ENCODE data around the gene TNFSF13. TPM values are rescaled to one million over a fixed set of nuclear protein-coding genes. Genes with fewer than 3 reads are reported as not detected.

Gene TNFSF13
- total RNA-seq, 4 donors from 2014 or later: 9.6 to 26.6 (median 15.5) TPM

DNA sequence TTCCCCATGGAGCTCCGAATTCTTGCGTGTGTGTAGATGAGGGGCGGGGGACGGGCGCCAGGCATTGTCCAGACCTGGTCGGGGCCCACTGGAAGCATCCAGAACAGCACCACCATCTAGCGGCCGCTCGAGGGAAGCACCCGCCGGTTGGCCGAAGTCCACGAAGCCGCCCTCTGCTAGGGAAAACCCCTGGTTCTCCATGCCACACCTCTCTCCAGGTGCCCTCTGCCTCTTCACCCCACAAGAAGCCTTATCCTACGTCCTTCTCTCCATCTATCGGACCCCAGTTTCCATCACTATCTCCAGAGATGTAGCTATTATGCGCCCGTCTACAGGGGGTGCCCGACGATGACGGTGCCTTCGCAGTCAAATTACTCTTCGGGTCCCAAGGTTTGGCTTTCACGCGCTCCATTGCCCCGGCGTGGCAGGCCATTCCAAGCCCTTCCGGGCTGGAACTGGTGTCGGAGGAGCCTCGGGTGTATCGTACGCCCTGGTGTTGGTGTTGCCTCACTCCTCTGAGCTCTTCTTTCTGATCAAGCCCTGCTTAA, 2.6 kb downstream of the TNFSF13 start:
- no peaks in the 10 kb centered on the region for H3K9me3 ChIP-seq
- peaks cover 57% of the 10 kb centered on the region for H3K4me1 ChIP-seq
- no peaks in the 10 kb centered on the region for H3K27me3 ChIP-seq
- TF ChIP-seq, protein P1, sequence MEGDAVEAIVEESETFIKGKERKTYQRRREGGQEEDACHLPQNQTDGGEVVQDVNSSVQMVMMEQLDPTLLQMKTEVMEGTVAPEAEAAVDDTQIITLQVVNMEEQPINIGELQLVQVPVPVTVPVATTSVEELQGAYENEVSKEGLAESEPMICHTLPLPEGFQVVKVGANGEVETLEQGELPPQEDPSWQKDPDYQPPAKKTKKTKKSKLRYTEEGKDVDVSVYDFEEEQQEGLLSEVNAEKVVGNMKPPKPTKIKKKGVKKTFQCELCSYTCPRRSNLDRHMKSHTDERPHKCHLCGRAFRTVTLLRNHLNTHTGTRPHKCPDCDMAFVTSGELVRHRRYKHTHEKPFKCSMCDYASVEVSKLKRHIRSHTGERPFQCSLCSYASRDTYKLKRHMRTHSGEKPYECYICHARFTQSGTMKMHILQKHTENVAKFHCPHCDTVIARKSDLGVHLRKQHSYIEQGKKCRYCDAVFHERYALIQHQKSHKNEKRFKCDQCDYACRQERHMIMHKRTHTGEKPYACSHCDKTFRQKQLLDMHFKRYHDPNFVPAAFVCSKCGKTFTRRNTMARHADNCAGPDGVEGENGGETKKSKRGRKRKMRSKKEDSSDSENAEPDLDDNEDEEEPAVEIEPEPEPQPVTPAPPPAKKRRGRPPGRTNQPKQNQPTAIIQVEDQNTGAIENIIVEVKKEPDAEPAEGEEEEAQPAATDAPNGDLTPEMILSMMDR (IDR thresholded peaks at IDR 0.05): peak; percentile 76 to 86
- TF ChIP-seq EP300 (IDR thresholded peaks at IDR 0.05): no peak
- peak in 1 of 3 donors; percentile 51 for TF ChIP-seq POLR2AphosphoS5 (IDR thresholded peaks at IDR 0.05)
- WGBS: under 1% methylated on average over 29 of the region's 32 CpGs
- peak overlapping the region; percentile 96 for H3K4me3 ChIP-seq
- H3K36me3 ChIP-seq: peaks cover 29% of the 10 kb centered on the region
- peak; percentile 96 for DNase-seq (ENCODE audit: low spot score in 2 of 2)
- H3K27ac ChIP-seq: peak overlapping the region; percentile 95

DNA sequence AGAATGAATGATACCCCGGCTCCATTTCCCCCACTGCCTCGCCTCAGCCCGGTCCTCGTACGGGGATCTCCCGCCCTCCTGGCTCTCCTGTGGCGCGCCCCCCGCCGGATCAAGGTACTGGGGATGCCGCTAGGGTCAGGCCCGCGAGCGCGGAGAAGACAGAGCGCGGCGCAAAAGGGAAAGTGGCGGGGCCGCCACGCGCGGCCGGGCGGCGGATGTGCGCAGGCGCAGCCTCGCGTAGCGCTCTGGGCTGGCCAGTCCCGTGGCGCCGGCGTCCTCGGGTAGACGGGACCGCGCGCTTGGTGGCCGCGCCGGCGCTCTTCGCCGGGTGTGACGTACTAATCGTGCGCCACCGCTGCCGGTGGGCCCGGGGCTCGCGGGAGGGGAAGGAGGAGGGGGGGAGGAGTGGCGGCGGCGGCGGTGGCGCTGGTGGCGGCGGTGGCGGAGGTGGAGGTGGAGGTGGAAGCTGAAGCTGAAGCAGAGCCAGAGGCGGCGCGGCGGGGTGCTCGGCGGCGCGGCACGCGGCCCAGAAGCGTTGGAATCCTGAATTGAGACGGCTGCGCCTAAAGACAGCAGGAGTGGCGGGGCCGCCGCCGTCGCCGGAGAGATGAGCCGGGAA, 3.1 kb downstream of the TNFSF13 start, which contains the start of gene SENP3:
Gene SENP3, plus strand, starts transcription at position 331 of the 619 bp plus-strand sequence. CDS start 1,158 bp downstream, outside the sequence.
- Histone ChIP-seq H3K27ac (peak within 1 kb of the TSS; percentile 95), H3K9me3 (no peaks in the 10 kb centered on the region), H3K36me3 (peaks cover 35% of the 10 kb centered on the region), H3K4me3 (peak within 1 kb of the TSS; percentile 96), H3K4me1 (peaks cover 57% of the 10 kb centered on the region), H3K27me3 (no peaks in the 10 kb centered on the region)
- peak; percentile 92 for DNase-seq (ENCODE audit: low spot score in 2 of 2)
- WGBS: under 1% methylated on average over 37 of the region's 82 CpGs
- TF ChIP-seq POLR2A (IDR thresholded peaks at IDR 0.05) (peak; percentile 12 to 40), EP300 (IDR thresholded peaks at IDR 0.05) (no peak)

DNA sequence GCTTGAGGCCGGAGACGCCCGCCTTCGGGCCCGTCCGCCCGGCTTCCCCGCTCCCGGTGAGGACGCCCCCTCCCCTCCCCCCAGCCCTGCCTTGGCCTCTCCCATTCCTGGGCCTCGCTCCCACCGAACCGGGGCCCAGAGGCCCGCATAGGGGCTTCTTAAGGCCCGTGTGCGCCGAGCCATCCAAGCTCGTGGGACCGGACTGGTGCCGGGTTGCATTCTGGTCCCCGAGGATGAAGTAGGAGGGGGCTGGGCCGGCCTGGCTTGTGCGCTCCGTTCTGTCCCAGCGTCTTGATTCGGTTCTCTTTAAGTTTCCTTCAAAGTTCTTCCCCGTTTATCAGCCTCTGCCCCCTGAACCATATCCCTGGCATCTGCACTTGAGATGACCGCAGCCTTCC, 3.7 kb downstream of the TNFSF13 start:
- Histone ChIP-seq H3K27ac (peak overlapping the region; percentile 95), H3K36me3 (peaks cover 40% of the 10 kb centered on the region), H3K4me1 (peaks cover 54% of the 10 kb centered on the region), H3K4me3 (peak overlapping the region; percentile 96), H3K27me3 (no peaks in the 10 kb centered on the region), H3K9me3 (no peaks in the 10 kb centered on the region)
- under 1% methylated on average over 14 of the region's 28 CpGs for WGBS
- no peak for DNase-seq (ENCODE audit: low spot score in 2 of 2)
- no peak for TF ChIP-seq POLR2AphosphoS5 (IDR thresholded peaks at IDR 0.05)
- no peak for TF ChIP-seq POLR2A (IDR thresholded peaks at IDR 0.05)

DNA sequence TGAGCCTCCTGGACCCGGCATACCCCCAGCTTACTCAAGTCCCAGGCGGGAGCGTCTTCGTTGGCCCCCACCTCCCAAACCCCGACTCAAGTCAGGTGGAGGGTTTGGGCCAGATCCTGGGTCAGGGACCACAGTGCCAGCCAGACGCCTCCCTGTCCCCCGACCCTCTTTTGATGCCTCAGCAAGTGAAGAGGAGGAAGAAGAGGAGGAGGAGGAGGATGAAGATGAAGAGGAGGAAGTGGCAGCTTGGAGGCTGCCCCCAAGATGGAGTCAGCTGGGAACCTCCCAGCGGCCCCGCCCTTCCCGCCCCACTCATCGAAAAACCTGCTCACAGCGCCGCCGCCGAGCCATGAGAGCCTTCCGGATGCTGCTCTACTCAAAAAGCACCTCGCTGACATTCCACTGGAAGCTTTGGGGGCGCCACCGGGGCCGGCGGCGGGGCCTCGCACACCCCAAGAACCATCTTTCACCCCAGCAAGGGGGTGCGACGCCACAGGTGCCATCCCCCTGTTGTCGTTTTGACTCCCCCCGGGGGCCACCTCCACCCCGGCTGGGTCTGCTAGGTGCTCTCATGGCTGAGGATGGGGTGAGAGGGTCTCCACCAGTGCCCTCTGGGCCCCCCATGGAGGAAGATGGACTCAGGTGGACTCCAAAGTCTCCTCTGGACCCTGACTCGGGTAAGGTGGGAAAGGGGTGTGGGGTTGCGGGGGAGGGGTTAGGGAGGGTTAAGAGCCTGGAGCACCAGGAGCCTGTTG, 4.7 kb downstream of the TNFSF13 start:
- peak overlapping the region; percentile 96 for H3K4me3 ChIP-seq

DNA sequence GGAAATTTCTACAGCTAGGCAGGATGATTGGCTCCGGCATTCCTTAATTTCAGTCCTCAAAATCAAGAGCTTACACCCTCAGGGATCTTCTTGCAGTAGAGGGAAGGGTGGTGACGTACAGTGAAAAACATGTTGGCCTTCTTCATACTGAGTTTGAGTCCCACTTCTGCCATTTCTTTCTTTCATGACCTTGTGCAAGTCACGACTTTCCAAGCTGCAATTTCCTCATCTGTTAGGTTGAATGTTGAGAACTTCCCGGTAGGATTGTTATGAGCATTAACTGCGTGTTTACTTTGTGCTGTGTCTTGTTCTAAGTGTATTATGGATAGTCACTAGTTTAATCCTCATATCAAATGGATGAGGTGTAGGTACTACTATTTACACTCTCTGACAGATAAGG, 11.0 kb downstream of the TNFSF13 start:
- no peak for DNase-seq (ENCODE audit: low spot score in 2 of 2)
- Histone ChIP-seq H3K4me1 (peaks cover 18% of the 10 kb centered on the region), H3K27ac (no peak overlapping the region), H3K9me3 (no peaks in the 10 kb centered on the region), H3K36me3 (peaks cover 65% of the 10 kb centered on the region), H3K4me3 (no peak overlapping the region), H3K27me3 (no peaks in the 10 kb centered on the region)
- WGBS: 81% methylated on average over 5 of the region's 5 CpGs
- TF ChIP-seq, protein P1 (IDR thresholded peaks at IDR 0.05): no peak
- TF ChIP-seq POLR2A (IDR thresholded peaks at IDR 0.05) (no peak), POLR2AphosphoS5 (IDR thresholded peaks at IDR 0.05) (no peak), EP300 (IDR thresholded peaks at IDR 0.05) (no peak)

More for the DNA sequence above, 4.7 kb downstream of the TNFSF13 start:
- 83% methylated on average over 8 of the region's 30 CpGs for WGBS
- Histone ChIP-seq H3K27ac (no peak overlapping the region), H3K4me1 (peaks cover 44% of the 10 kb centered on the region), H3K9me3 (no peaks in the 10 kb centered on the region), H3K27me3 (no peaks in the 10 kb centered on the region), H3K36me3 (peaks cover 47% of the 10 kb centered on the region)
- TF ChIP-seq POLR2AphosphoS5 (IDR thresholded peaks at IDR 0.05) (no peak), EP300 (IDR thresholded peaks at IDR 0.05) (no peak)
- DNase-seq (ENCODE audit: low spot score in 2 of 2): no peak

DNA sequence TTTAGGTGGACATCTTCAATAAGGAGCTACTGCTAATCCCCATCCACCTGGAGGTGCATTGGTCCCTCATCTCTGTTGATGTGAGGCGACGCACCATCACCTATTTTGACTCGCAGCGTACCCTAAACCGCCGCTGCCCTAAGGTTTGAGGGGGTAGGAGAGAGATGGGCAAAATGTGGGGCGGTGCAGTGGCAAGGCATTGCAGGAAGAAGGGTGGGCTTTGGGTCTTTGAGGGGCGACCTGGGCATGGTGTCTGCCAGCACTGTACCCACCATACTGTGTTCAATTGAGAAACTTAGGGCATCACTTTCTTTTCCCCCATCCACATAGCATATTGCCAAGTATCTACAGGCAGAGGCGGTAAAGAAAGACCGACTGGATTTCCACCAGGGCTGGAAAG, 11.8 kb downstream of the TNFSF13 start:
- Histone ChIP-seq H3K36me3 (peaks cover 65% of the 10 kb centered on the region), H3K4me3 (no peak overlapping the region), H3K9me3 (no peaks in the 10 kb centered on the region), H3K27me3 (no peaks in the 10 kb centered on the region), H3K27ac (no peak overlapping the region), H3K4me1 (peaks cover 26% of the 10 kb centered on the region)
- TF ChIP-seq POLR2AphosphoS5 (IDR thresholded peaks at IDR 0.05) (no peak), EP300 (IDR thresholded peaks at IDR 0.05) (no peak), POLR2A (IDR thresholded peaks at IDR 0.05) (no peak)
- TF ChIP-seq, protein P1 (IDR thresholded peaks at IDR 0.05): no peak
- 95% methylated on average over 10 of the region's 10 CpGs for WGBS
- no peak for DNase-seq (ENCODE audit: low spot score in 2 of 2)

Data from suprapubic skin (tissue), 4 donors.